GM18519 (cell line): ENCODE results near the gene DAGLA.
"Not testable (repeated sequence)": the region's sequence is repeated elsewhere in the genome, so short reads cannot be mapped to it uniquely, and the experiment has no call there.

Experiments
- ATAC-seq: cut with Tn5 transposase; IDR thresholded peaks from one replicate; pipeline ENCODE4 v1.9.1; 2021; ENCODE audit warnings: mild to moderate bottlenecking, moderate library complexity; ENCODE audit not compliant: unreplicated experiment, low FRiP score

The DAGLA gene

DNA sequence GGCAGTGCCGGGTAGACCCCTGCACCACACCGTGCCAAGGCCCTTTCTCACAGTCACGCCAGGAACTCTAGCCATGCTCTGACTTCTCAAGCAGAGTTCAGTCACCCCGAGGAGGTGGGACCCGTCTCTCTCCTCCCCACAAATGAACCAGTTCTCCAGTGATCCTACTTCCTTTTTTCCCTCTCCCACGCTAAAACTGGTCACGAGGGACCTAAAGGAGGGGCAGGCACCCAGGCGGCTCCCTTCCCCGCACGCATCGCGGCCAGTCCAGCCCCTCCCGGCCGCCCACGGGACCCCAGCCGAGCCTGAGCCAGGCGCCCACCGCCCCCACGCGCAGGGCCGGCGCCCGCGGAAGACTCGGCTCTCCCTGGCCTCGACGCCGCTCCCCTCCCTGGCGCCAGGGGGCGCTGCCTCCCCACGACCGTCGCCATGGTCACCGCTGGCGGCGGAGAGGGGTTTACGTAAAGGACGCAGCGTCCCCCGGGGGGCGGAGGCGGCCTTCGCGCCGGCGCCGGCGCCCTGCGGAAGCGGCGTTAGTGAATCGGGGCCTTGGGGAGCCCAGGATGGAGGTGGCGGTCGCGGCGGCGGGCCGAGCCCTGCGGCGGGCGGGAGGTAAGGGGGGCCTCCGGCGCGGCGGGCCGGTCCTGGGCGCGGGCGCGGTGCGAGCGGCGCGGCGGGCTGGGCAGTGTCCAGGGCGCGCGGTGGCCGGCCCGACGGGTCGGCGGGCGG, at the start of gene DAGLA:
DAGLA (plus strand) TSS at position 499 of the 729 bp plus-strand sequence. CDS start 39,765 bp downstream, outside the sequence.
- no peak for ATAC-seq

GRCh38 chr11:61632096-61632495, 48.1 kb upstream of the DAGLA start:
- ATAC-seq, result no peak

- no peak for ATAC-seq
Observed at GRCh38 chr11:61635304-61635703, 44.9 kb upstream of the DAGLA start.

- no peak for ATAC-seq
Observed at GRCh38 chr11:61635787-61636186, 44.4 kb upstream of the DAGLA start.

DNA sequence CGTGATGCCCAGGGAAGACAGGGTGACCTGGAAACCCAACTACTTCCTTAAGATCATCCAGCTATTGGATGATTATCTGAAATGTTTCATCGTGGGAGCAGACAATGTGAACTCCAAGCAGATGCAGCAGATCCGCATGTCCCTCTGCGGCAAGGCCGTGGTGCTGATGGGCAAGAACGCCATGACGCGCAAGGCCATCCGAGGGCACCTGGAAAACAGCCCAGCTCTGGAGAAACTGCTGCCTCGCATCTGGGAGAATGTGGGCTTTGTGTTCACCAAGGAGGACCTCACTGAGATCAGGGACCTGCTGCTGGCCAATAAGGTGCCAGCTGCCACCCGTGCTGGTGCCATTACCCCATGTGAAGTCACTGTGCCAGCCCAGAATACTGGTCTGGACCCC, 43.5 kb upstream of the DAGLA start:
- ATAC-seq, result no peak

DNA sequence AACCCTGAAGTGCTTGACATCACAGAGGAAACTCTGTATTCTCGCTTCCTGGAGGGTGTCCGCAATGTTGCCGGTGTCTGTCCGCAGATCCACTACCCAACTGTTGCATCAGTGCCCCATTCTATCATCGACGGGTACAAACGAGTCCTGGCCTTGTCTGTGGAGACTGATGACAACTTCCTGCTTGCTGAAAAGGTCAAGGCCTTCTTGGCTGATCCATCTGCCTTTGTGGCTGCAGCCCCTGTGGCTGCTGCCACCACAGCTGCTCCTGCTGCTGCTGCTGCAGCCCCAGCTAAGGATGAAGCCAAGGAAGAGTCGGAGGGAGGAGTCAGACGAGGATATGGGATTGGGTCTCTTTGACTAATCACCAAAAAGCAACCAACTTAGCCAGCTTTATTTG, 42.9 kb upstream of the DAGLA start:
- no peak for ATAC-seq

DNA sequence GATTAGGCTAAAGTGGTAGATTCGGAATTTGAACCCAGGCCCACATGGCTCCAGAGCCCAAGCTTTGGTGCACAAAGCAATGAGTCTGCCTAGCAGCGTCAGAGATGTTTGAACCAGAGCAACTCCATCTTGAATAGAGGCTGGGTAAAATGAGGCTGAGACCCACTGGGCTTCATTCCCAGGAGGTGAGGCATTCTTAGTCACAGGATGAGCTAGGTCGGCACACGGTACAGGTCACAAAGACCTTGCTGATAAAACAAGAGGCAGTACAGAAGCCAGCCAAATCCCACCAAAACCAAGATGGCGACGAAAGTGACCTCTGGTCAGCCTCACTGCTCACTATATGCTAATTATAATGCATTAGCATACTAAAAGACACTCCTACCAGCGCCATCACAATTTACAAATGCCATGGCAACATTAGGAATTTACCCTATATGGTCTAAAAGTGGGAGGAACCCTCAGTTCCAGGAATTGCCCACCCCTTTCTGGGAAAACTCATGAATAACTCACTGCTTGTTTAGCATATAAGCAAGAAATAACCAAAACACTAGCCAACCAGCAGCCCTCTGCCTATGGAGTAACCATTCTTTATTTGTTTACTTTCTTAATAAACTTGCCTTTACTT, 40.3 kb upstream of the DAGLA start:
- ATAC-seq, result no peak

DNA sequence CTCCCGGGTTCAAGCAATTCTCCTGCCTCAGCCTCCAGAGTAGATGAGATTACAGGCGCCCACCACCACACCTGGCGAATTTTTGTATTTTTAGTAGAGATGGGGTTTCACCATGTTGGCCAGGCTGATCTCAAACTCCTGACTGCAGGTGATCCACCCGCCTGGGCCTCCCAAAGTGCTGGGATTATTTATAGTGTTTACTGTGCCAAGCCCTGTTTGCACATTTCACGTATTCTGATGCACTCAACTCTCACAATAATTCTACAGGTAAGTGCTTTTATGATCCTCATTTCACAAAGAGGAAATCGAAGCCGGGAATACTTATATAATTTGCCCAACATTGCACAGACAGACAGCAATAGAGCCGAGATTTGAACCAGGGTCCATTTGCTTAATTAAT, 38.0 kb upstream of the DAGLA start:
- ATAC-seq, result no peak

GRCh38 chr11:61645179-61645868, 34.9 kb upstream of the DAGLA start:
- no peak for ATAC-seq

DNA sequence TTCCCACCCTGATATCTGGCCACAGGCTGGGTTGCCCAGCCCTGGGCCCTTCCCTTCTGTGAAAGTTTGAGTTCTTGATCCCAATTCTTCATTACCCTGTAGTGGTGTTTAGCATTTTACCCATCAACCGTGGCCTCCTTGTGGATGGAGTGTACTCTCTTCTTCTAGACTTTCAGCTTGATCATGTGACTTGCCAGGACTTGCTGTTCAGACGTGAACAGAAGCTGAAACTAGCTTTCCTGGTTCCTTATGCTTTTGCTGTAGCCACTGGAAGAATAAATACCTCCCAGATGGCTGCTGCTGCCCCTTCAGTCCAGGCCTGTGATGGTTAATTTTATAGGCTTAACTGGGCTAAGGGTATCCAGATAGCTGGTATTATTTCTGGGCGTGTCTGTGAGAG, 32.7 kb upstream of the DAGLA start:
- ATAC-seq, result no peak

DNA sequence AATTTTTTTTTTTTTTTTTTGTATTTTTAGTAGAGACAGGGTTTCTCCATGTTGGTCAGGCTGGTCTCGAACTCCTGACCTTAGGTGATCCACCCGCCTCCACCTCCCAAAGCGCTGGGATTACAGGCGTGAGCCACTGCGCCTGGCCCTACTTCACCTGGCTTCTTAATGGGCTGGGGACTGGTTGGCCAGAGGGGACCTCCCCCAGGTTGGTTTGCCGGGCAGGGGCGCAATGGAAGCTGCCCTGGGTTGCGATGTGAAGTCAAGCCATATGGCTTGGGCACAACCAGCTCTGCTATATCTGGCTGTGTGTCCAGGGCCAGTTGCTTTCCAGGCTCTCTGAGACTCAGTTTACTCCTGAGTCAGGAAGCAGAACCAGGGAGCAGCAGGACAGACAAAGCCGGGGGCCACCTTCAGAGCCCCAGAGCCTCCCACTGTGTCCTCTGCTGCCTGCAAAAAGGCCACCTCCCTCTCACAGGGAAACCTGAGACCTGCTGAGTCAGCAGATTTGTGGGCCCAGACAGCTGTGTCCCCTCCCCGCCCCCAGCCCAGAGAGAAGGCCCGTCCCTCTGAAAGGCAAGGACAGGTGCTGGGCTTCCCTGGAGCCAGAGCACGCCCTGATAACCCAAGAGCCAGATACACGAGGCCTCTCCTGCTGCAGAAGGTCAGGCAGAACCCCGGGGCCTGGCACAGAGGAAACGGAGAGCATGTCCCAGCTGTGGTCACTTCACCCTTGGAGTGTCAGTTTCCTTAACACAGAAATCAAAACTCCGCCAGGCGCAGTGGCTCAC, 29.2 kb upstream of the DAGLA start:
- ATAC-seq, result no peak

- ATAC-seq, result no peak
Observed at GRCh38 chr11:61652135-61652534, 28.1 kb upstream of the DAGLA start.

DNA sequence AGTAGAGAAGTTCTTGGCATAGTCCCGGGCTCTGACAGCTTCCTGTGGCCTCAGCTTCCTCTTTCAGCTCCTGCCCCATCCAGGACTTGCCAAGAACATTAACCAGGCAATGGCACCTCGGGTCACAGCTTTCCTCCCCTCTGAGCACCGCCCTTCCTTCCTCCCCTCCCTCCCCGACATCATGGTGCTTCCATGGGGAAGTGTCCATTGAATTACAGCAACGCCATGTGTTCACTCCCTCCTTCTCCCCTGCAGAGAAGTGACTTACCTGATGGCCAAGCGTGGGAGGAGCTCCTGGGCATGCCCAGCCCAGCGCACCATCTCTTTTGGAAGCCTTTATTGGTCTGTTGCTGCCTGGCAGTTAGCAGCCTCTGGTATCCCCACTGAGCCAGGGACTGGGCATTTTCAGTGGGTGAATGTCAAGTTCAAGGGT, 25.8 kb upstream of the DAGLA start:
- no peak for ATAC-seq

GRCh38 chr11:61655266-61656159, 24.7 kb upstream of the DAGLA start:
- ATAC-seq, result not testable (repeated sequence)

DNA sequence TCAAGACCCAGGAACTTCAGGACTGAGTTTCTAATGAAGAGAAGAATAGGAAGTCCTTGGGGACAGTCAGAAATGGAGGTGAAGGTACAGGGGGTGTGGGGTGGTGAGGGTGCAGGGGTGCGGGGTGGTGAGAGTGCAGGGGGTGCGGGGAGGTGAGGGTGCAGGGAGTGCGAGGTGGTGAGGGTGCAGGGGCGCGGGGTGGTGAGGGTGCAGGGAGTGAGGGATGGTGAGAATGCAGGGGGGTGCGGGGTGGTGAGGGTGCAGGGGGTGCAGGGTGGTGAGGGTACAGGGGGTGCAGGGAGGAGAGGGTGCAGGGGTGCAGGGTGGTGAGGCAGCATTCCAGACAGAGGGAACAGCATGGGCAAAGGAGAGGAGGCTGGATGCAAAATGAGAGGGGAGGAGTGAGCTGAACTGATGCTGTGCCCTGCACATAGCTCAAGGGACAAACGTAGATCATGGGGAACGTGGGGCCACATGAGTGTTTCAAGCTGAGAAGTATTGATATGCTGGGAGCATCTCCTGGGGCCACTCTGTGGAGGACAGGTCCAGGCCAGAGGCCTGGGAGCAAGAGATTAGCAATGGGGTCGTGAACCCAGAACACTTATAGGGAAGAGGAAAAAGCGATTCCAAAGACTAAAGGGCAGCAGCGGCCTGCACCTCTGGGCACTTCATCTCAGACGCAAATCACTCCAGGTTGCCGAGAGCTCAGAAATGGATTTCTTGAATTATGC, 23.7 kb upstream of the DAGLA start:
- ATAC-seq, result no peak

DNA sequence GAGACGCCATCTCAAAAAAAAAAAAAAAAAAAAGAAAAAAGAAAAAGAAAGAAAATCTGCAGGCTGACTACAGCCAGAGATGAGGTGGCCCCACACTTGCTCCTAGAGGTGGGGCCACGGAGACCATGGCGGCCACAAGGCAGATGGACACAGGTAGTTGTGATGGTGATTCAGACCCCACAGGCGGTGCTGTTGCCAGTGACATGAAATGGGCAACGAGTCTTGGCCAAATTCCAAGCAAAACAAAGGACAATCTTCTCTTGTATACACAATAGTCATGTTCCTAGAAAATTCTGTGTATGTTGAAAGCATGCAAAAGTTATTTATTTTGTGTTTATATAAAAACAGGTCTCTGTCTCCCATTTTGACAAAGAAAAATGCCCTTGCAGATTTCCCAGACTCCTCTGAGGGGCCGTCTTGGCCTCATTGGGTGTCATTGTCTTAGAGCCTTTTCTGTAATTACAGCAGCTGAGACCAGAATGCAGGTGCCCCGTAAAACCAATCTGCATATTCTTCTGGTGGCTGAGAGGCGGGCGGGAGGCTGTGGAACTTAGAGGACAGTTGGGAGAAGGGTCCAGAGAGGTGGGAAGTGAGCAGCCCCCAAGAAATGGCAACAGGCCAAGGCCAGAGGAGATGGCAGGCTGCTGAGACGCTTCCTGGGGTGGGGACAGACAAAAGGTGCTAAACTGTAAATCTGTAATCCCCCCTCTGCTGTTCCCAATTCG, 22.5 kb upstream of the DAGLA start:
- no peak for ATAC-seq

DNA sequence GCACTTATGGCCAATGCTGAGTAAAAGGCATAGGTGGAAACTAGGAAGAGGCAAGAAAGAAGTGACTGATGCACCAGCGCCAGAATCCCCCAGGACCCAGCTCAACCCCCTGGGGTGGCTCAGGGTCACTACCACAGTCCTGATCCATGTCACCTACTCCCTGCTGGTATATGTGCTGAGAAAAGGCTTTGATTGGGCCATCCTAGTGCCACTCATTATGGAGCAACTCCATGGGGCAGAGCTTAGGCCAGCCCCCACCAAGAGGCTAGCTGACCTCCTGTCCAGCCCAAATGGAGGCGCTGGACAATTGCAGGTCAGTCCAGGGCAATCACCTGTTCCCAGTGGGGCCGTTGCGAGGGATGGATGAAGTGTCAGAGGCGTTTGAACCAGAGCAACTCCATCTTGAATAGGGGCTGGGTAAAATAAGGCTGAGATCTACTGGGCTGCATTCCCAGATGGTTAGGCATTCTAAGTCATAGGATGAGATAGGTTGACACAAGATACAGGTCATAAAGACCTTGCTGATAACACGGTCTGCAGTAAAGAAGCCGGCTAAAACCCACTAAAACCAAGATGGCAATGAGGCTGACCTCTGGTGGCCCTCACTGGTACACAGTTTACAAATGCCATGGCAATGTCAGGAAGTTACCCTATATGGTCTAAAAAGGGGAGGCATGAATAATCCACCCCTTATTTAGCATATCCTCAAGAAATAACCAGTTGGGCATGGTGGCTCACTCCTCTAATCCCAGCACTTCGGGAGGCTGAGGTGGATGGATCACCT, 20.6 kb upstream of the DAGLA start:
- no peak for ATAC-seq

DNA sequence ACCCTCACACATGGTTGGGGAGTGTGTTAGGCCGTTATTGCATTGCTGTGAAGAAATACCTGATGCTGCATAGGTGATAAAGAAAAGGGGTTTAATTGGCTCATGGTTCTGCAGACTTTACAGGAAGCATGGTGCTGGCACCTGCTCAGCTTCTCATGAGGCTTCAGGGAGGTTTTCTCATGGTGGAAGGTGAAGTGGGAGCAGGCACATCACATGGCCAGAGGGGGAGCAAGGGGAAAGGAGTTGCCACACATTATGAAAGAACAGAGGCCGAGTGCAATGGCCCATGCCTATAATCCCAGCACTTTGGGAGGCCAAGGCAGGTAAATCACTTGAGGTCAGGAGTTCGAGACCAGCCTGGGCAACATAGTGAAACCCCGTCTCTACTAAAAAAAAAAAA, 19.2 kb upstream of the DAGLA start:
- not testable (repeated sequence) for ATAC-seq
